H9 (cell line): ENCODE results near the gene RPS15. TPM values are rescaled to one million over a fixed set of nuclear protein-coding genes. Genes with fewer than 3 reads are reported as not detected.

ENCODE experiments used
- DNase-seq: peaks from one replicate; pipeline ENCODE4 v3.0.0-alpha.2; 2017
- H2AFZ ChIP-seq: one replicate; pipeline ENCODE4 v1.6.1; 2013; ENCODE audit warnings: mild to moderate bottlenecking, low read length, control low read depth, moderate library complexity
- H2AK5ac ChIP-seq: 2 replicates; pipeline ENCODE4 v1.6.1; 2013; ENCODE audit warnings: low read length, control low read depth, mixed read lengths; ENCODE audit not compliant: insufficient read length
- H2BK120ac ChIP-seq: one replicate; pipeline ENCODE4 v1.6.1; 2013; ENCODE audit warnings: low read depth, mild to moderate bottlenecking, low read length, control low read depth, inconsistent platforms; ENCODE audit not compliant: poor library complexity, severe bottlenecking
- H2BK12ac ChIP-seq: 2 replicates; pipeline ENCODE4 v1.6.1; 2013; ENCODE audit warnings: low read length, control low read depth, mixed read lengths, low read depth; ENCODE audit not compliant: insufficient read length
- H2BK15ac ChIP-seq: 2 replicates; pipeline ENCODE4 v1.6.1; 2013; ENCODE audit warnings: low read depth, low read length, control low read depth
- H2BK20ac ChIP-seq: one replicate; pipeline ENCODE4 v1.6.1; 2013; ENCODE audit warnings: low read depth, mild to moderate bottlenecking, low read length, control low read depth, inconsistent platforms; ENCODE audit not compliant: poor library complexity, severe bottlenecking
- H2BK5ac ChIP-seq: 2 replicates; pipeline ENCODE4 v1.6.1; 2013; ENCODE audit warnings: low read length, control low read depth, mixed read lengths; ENCODE audit not compliant: insufficient read length
- H3K14ac ChIP-seq: 2 replicates; pipeline ENCODE4 v1.6.1; 2013; ENCODE audit warnings: low read length, control low read depth; ENCODE audit not compliant: insufficient read depth
- H3K18ac ChIP-seq: 2 replicates; pipeline ENCODE4 v1.6.1; 2013; ENCODE audit warnings: low read depth, mild to moderate bottlenecking, mixed read lengths, low read length, control low read depth; ENCODE audit not compliant: insufficient read length
- H3K23ac ChIP-seq: 2 replicates; pipeline ENCODE4 v1.6.1; 2013; ENCODE audit warnings: low read length, control low read depth, mixed read lengths, low read depth; ENCODE audit not compliant: insufficient read length
- H3K23me2 ChIP-seq: 2 replicates; pipeline ENCODE4 v1.6.1; 2013; ENCODE audit warnings: low read depth, mild to moderate bottlenecking, mixed read lengths, low read length, control low read depth; ENCODE audit not compliant: insufficient read length, poor library complexity, severe bottlenecking
- H3K27ac ChIP-seq: 2 replicates; pipeline ENCODE4 v1.5.1; 2013; ENCODE audit warnings: low read length, control low read depth, mixed read lengths, low read depth; ENCODE audit not compliant: insufficient read length
- H3K27me3 ChIP-seq: 2 replicates; pipeline ENCODE4 v1.6.1; 2013; ENCODE audit warnings: low read length, control low read depth, inconsistent platforms; ENCODE audit not compliant: insufficient read depth
- H3K4ac ChIP-seq: 2 replicates; pipeline ENCODE4 v1.6.1; 2013; ENCODE audit warnings: low read depth, mild to moderate bottlenecking, control low read depth, inconsistent platforms, low read length, moderate library complexity
- H3K4me1 ChIP-seq: 2 replicates; pipeline ENCODE4 v1.6.1; 2013; ENCODE audit warnings: low read length, control low read depth, inconsistent platforms; ENCODE audit not compliant: insufficient read depth
- H3K4me2 ChIP-seq: 2 replicates; pipeline ENCODE4 v1.6.1; 2013; ENCODE audit warnings: low read length, control low read depth, mixed read lengths; ENCODE audit not compliant: insufficient read length, insufficient read depth
- H3K56ac ChIP-seq: 2 replicates; pipeline ENCODE4 v1.6.1; 2013; ENCODE audit warnings: low read depth, mild to moderate bottlenecking, mixed read lengths, low read length, control low read depth; ENCODE audit not compliant: insufficient read length
- H3K79me1 ChIP-seq: 2 replicates; pipeline ENCODE4 v1.6.1; 2013; ENCODE audit warnings: low read depth, mild to moderate bottlenecking, moderate library complexity, low read length, control low read depth, inconsistent platforms; ENCODE audit not compliant: insufficient read depth, poor library complexity, severe bottlenecking
- H3K79me2 ChIP-seq: 2 replicates; pipeline ENCODE4 v1.6.1; 2013; ENCODE audit warnings: low read length, control low read depth, inconsistent platforms; ENCODE audit not compliant: insufficient read depth
- H3K9ac ChIP-seq: 2 replicates; pipeline ENCODE4 v1.6.1; 2013; ENCODE audit warnings: low read length, control low read depth, mixed read lengths; ENCODE audit not compliant: insufficient read length; ENCODE audit errors: extremely low read depth
- H3K9me3 ChIP-seq: one replicate; pipeline ENCODE4 v1.6.1; 2013; ENCODE audit warnings: low read depth, low read length, inconsistent platforms; ENCODE audit not compliant: control insufficient read depth
- H3T11ph ChIP-seq: one replicate; pipeline ENCODE4 v1.6.1; 2013; ENCODE audit warnings: mild to moderate bottlenecking, low read length, control low read depth, inconsistent platforms
- H4K20me1 ChIP-seq: one replicate; pipeline ENCODE4 v1.6.1; 2013; ENCODE audit not compliant: control insufficient read depth, insufficient read length, insufficient read depth
- H4K5ac ChIP-seq: 2 replicates; pipeline ENCODE4 v1.6.1; 2013; ENCODE audit warnings: low read depth, mild to moderate bottlenecking, mixed read lengths, low read length, control low read depth; ENCODE audit not compliant: insufficient read length
- H4K8ac ChIP-seq: replicated peaks from 2 replicates; pipeline ENCODE4 v1.6.1; 2013; ENCODE audit warnings: low read length, control low read depth, mixed read lengths, low read depth; ENCODE audit not compliant: insufficient read length
- H4K91ac ChIP-seq: 2 replicates; pipeline ENCODE4 v1.6.1; 2013; ENCODE audit warnings: low read depth, mild to moderate bottlenecking, moderate library complexity, mixed read lengths, low read length, control low read depth; ENCODE audit not compliant: insufficient read length
- H3K27ac Mint-ChIP-seq, 3 experiments: 2 replicates in 2 of 3; 3 replicates in 1 of 3; pipeline ENCODE4 v1.8.0; 2020 to 2021; ENCODE audit warnings: mixed read lengths in 3 of 3, mild to moderate bottlenecking in 1 of 3, moderate library complexity in 1 of 3
- H3K27me3 Mint-ChIP-seq: 2 replicates; pipeline ENCODE4 v1.8.0; 2021; ENCODE audit warnings: low read depth, mild to moderate bottlenecking, moderate library complexity, mixed read lengths
- H3K36me3 Mint-ChIP-seq, 3 experiments: 2 replicates in 2 of 3; 3 replicates in 1 of 3; pipeline ENCODE4 v1.8.0; 2020 to 2021; ENCODE audit warnings: low read depth in 3 of 3, mixed read lengths in 3 of 3; ENCODE audit not compliant: insufficient read depth in 1 of 3
- H3K4me1 Mint-ChIP-seq, 2 experiments: 2 replicates each; pipeline ENCODE4 v1.8.0; 2020; ENCODE audit warnings: mixed read lengths in 2 of 2
- H3K4me3 Mint-ChIP-seq, 2 experiments: 2 replicates in 1 of 2; 3 replicates in 1 of 2; pipeline ENCODE4 v1.8.0; 2020 to 2021; ENCODE audit warnings: mild to moderate bottlenecking in 2 of 2, mixed read lengths in 2 of 2, moderate library complexity in 1 of 2
- H3K9me3 Mint-ChIP-seq, 2 experiments: 2 replicates in 1 of 2; 3 replicates in 1 of 2; pipeline ENCODE4 v1.8.0; 2020; ENCODE audit warnings: mild to moderate bottlenecking in 2 of 2, mixed read lengths in 2 of 2, moderate library complexity in 1 of 2
- WGBS: extraction: QIAGEN DNeasy Blood & Tissue Kit; methylation state at CpG from one replicate; pipeline ENCODE4 v1.1.7; 2013; ENCODE audit warnings: missing lambda C conversion rate, low lambda C conversion rate, mixed read lengths; ENCODE audit not compliant: insufficient read length; ENCODE audit errors: extremely low coverage; 5-methylcytosine and 5-hydroxymethylcytosine counted together
- total RNA-seq: library from RNA; stranded (reverse); gene quantifications from 2 replicates; pipeline ENCODE4 v1.2.1, GENCODE V29; 2021
- TF ChIP-seq, protein P1 (sequence below): fragments of 200-600 bp; sonication (generic); conservative IDR thresholded peaks from 3 replicates; pipeline ENCODE4 v1.8.0; 2021; ENCODE audit warnings: antibody characterized with exemption, mild to moderate bottlenecking

RPS15 gene
- total RNA-seq, 1 experiment from 2014 or later: 1,628 TPM

DNA sequence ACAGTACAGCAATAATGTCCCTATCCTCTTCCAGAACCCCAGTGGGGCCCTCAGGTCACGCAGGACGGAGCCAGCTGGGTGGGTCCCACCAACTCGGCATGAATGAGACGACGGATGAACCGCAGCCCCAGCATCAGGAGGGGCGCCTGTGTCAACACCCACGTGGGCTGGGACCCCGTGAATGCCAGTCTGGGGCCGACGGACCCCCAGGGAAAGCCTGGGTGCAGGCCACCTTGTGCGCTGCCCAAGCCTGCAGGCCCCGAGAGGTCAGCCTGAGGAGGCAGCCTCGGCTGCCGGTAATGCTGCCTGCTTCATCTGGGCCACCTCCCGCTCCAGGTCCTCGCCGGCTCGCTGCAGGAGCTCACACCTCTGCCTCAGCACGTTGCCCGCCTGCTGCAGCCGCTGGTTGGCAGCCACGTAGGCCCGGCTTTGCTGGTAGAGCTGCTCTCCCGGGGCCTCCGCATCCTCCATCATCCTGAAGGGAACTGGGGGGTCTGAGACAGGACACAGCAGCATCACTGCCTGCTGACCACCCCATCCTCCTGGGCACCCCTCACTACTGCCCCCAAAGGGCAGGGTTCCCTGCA is 36.7 kb downstream of the RPS15 start:
- H4K8ac ChIP-seq: no peak overlapping the region
- no peak for DNase-seq
- H2BK20ac ChIP-seq: no peak overlapping the region
- no peak overlapping the region for H3K9ac ChIP-seq
- no peak overlapping the region for H4K5ac ChIP-seq
- no peak overlapping the region for H2BK12ac ChIP-seq
- H2AK5ac ChIP-seq: no peak overlapping the region
- no peak overlapping the region for H2BK120ac ChIP-seq
- no peak overlapping the region for H3K23ac ChIP-seq
- no peak overlapping the region for H3K4me3 Mint-ChIP-seq
- peaks cover 36% of the 10 kb centered on the region for H3K27me3 Mint-ChIP-seq
- H3K4me2 ChIP-seq: no peak overlapping the region
- no CpG with 5 or more reads among the region's 26 CpGs for WGBS
- TF ChIP-seq, protein P1, sequence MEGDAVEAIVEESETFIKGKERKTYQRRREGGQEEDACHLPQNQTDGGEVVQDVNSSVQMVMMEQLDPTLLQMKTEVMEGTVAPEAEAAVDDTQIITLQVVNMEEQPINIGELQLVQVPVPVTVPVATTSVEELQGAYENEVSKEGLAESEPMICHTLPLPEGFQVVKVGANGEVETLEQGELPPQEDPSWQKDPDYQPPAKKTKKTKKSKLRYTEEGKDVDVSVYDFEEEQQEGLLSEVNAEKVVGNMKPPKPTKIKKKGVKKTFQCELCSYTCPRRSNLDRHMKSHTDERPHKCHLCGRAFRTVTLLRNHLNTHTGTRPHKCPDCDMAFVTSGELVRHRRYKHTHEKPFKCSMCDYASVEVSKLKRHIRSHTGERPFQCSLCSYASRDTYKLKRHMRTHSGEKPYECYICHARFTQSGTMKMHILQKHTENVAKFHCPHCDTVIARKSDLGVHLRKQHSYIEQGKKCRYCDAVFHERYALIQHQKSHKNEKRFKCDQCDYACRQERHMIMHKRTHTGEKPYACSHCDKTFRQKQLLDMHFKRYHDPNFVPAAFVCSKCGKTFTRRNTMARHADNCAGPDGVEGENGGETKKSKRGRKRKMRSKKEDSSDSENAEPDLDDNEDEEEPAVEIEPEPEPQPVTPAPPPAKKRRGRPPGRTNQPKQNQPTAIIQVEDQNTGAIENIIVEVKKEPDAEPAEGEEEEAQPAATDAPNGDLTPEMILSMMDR: no peak
- H3K36me3 Mint-ChIP-seq: peaks cover 5 to 13% (median 11%) of the 10 kb centered on the region in 3 experiments; a peak in 6 of 7 replicates
- no peaks in the 10 kb centered on the region for H3K9me3 ChIP-seq
- peaks cover 11% of the 10 kb centered on the region; the same call in 1 of the 2 replicates for H3K27me3 ChIP-seq
- no peak overlapping the region for H2AFZ ChIP-seq
- no peak overlapping the region for H3T11ph ChIP-seq
- no peak overlapping the region for H3K56ac ChIP-seq
- no peak overlapping the region for H2BK15ac ChIP-seq
- H3K23me2 ChIP-seq: peaks cover 12% of the 10 kb centered on the region
- peaks cover 3% of the 10 kb centered on the region for H4K20me1 ChIP-seq
- no peak overlapping the region for H4K91ac ChIP-seq
- no peaks in the 10 kb centered on the region for H3K4me1 ChIP-seq
- H3K79me2 ChIP-seq: no peaks in the 10 kb centered on the region
- H3K4me1 Mint-ChIP-seq: peaks cover 2 to 18% of the 10 kb centered on the region in 2 experiments; a peak in 3 of 4 replicates
- H3K4ac ChIP-seq: no peak overlapping the region
- no peak overlapping the region for H2BK5ac ChIP-seq
- H3K14ac ChIP-seq: no peak overlapping the region
- no peak overlapping the region for H3K18ac ChIP-seq
- no peaks in the 10 kb centered on the region for H3K79me1 ChIP-seq
- no peak overlapping the region for H3K27ac Mint-ChIP-seq
- H3K27ac ChIP-seq: no peak overlapping the region
- no peaks in the 10 kb centered on the region for H3K9me3 Mint-ChIP-seq
